Measurements from ENCODE around the gene FLRT2. TPM values are rescaled to one million over a fixed set of nuclear protein-coding genes. Genes with fewer than 3 reads are reported as not detected.

Gene FLRT2
- total RNA-seq, 1 donor: 72.3 TPM

DNA sequence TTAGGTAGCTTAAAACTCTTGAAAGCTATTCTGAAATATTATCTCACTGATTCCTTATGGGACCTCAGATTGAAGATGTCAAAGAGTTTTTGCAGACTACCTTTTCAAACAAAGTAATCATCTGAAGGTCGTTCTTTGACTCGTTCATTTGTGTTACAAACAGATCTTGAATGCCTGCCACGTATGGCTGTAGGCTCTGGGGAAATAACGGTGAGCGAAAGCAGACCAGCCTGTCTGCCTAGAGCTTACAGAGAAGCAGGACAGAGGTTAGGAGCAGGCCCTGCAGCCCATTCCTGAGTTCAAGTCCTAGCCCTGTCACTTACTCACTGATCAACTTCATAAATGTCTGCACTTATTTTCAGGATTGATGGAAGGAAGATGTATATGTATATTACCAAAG lies 83.6 kb downstream of the FLRT2 start:
- H3K4me3 ChIP-seq (ENCODE audit: low read depth, low read length): no peak overlapping the region
- no peak for DNase-seq (ENCODE audit: low read depth)
- TF ChIP-seq, protein P1, sequence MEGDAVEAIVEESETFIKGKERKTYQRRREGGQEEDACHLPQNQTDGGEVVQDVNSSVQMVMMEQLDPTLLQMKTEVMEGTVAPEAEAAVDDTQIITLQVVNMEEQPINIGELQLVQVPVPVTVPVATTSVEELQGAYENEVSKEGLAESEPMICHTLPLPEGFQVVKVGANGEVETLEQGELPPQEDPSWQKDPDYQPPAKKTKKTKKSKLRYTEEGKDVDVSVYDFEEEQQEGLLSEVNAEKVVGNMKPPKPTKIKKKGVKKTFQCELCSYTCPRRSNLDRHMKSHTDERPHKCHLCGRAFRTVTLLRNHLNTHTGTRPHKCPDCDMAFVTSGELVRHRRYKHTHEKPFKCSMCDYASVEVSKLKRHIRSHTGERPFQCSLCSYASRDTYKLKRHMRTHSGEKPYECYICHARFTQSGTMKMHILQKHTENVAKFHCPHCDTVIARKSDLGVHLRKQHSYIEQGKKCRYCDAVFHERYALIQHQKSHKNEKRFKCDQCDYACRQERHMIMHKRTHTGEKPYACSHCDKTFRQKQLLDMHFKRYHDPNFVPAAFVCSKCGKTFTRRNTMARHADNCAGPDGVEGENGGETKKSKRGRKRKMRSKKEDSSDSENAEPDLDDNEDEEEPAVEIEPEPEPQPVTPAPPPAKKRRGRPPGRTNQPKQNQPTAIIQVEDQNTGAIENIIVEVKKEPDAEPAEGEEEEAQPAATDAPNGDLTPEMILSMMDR (IDR thresholded peaks at IDR 0.05; ENCODE audit: insufficient read depth, low read length): no peak

DNA sequence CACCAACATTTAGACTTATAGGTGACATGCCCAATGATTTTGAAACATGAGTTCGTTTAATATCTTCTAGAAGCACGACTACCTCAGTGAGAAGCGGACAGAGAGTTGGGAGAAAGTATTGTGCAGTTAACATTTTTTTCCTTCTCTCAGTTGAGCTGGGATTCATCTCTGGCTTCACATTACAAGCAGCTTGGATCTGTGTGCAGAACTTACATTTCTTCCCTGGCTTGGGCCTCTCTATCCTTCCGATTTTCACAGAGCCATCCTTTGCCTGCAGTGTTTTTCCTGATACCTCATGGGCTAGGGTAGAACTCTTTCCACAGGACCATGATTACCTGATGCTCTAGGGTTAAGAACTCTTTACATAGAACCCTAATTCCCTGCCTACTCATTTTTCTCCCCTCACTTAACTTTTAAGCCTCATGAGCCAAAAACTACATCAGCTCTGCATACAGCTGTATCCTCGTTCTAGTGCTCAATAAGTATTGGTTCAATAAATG lies 86.5 kb downstream of the FLRT2 start:
- TF ChIP-seq, protein P1 (IDR thresholded peaks at IDR 0.05; ENCODE audit: insufficient read depth, low read length): no peak
- no peak overlapping the region for H3K4me3 ChIP-seq (ENCODE audit: low read depth, low read length)
- DNase-seq (ENCODE audit: low read depth): no peak

DNA sequence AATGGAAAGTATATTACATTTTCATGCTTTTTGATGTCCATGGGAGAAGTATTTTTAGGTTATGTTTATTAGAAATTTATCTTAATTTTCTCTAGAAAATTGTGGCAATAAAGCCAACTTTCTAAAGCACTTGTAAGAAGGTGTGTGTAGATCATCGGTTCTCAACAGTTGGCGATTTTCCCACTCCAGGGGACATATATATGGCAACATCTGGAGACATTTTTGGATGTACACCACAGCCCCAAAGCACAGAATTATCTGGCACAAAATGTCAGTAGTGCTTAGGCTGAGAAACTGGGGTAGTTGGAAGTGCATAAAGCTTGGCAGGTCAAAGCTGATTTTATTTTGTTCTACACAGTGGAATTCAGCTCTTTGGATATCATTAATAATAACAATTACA lies 86.9 kb downstream of the FLRT2 start:
- no peak overlapping the region for H3K4me3 ChIP-seq (ENCODE audit: low read depth, low read length)
- DNase-seq (ENCODE audit: low read depth): no peak
- TF ChIP-seq, protein P1 (IDR thresholded peaks at IDR 0.05; ENCODE audit: insufficient read depth, low read length): no peak

DNA sequence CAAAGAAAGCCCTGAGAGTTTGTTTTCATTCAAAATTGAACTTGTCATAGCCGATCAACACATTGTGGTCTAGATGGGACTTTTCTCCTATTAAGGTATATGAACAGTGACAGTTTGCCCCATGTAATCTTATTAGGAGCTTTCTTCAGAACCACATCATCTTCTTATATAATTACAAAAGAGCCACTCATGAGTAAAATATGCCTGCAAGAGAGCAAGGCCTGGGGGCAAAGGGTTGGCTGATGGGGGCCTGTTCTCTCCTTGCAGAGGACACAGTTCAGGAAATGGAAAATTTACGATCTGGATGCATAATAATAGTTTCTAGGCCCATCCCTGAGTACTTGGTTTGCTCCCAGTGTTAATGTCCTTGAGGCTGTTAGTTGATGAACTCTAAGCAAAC lies 87.8 kb downstream of the FLRT2 start:
- DNase-seq (ENCODE audit: low read depth): no peak
- TF ChIP-seq, protein P1 (IDR thresholded peaks at IDR 0.05; ENCODE audit: insufficient read depth, low read length): no peak
- H3K4me3 ChIP-seq (ENCODE audit: low read depth, low read length): no peak overlapping the region

DNA sequence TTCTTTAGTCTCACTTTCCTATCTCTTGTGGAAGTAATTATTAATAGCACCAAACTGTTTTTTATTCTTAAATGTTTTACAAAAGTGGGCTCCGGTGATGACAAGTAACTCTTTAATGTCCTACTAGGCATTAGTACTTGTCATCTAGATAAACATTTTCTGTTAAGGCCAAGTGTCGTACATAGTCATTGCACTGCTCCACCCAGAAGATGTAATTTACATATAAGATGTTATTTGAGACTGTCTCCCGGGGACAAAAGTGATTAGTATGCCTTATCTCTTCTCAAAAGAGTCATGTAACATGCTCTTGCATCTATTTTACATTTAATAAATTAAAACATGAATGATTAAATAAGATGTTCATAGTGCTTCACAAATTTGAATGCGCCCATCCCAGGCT lies 88.4 kb downstream of the FLRT2 start:
- no peak for DNase-seq (ENCODE audit: low read depth)
- TF ChIP-seq, protein P1 (IDR thresholded peaks at IDR 0.05; ENCODE audit: insufficient read depth, low read length): no peak
- H3K4me3 ChIP-seq (ENCODE audit: low read depth, low read length): no peak overlapping the region

DNA sequence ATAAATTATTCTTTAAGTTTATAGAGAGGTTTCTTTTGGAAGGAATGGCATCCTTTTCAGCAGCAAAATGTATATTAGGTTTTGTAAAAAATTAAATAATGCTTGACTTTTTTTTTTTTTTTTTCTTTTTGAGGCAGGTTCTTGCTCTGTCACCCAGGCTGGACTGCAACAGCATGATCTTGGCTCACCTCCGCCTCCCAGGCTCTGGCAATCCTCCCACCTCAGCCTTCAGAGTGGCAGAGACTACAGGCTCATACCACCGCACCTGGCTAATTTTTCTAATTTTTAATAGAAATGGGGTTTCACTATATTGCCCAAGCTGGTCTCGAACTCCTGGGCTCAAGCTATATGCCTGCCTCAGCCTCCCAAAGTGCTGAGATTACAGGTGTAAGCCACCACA lies 89.0 kb downstream of the FLRT2 start:
- DNase-seq (ENCODE audit: low read depth): no peak
- no peak overlapping the region for H3K4me3 ChIP-seq (ENCODE audit: low read depth, low read length)
- TF ChIP-seq, protein P1 (IDR thresholded peaks at IDR 0.05; ENCODE audit: insufficient read depth, low read length): no peak

DNA sequence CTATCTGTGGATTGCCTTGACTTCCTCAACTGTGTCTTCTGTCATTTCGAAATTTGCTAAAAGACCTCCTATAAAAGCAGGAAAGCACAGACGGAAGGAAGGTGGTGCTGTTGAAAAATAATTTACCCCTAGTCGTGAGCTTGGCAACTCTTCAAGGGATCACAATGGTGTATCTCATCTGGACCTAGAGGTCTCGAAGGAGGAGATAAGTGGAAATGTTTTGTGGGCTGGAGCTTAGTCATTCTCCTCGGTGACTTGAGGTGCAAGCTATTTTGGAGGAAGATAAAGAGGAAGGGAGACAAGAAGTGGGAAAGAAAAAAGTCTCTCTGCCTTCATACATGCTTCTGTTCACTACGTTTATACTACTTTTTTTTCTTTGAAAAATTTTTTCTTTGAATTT lies 89.9 kb downstream of the FLRT2 start:
- DNase-seq (ENCODE audit: low read depth): no peak

More for the DNA sequence above, 89.9 kb downstream of the FLRT2 start:
- no peak overlapping the region for H3K4me3 ChIP-seq (ENCODE audit: low read depth, low read length)
- TF ChIP-seq, protein P1 (IDR thresholded peaks at IDR 0.05; ENCODE audit: insufficient read depth, low read length): no peak
